Measurements from ENCODE around the gene OTULIN. TPM values are rescaled to one million over a fixed set of nuclear protein-coding genes. Genes with fewer than 3 reads are reported as not detected.

The OTULIN gene
- total RNA-seq, 1 donor from 2014 or later, result 28.1 TPM

DNA sequence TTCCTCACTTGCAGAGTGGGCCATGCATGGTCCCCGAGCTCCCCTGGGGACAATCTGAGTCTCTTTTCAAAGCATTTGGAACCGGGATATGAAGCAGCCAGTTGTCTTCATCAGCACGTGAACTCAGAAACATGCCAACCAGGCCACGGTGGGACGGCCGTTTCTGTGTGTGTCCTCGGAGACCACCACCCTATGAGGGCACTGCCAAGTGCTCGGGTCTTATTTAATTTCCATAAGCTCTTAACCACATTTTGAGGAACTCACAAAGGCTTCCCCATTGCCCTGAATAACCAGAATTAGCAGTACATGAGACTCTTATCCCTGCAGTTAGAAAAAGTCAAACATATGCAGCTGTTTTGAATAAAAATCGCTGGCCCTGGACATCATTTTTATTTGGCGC, 60.1 kb downstream of the OTULIN start:
- H3K36me3 Mint-ChIP-seq (ENCODE audit: low read depth, unreplicated experiment), result peaks cover 4% of the 10 kb centered on the region
- Histone ChIP-seq H3K36me3 (ENCODE audit: insufficient read depth, low read length) (no peaks in the 10 kb centered on the region), H3K27ac (ENCODE audit: low read depth, low read length) (no peak overlapping the region), H3K27me3 (ENCODE audit: insufficient read depth, low read length) (no peaks in the 10 kb centered on the region), H3K4me2 (ENCODE audit: low read length) (no peak overlapping the region), H3K79me2 (ENCODE audit: insufficient read depth, low read length) (no peaks in the 10 kb centered on the region), H3K9me3 (ENCODE audit: insufficient read depth, low read depth, low read length) (no peaks in the 10 kb centered on the region), H3K4me3 (ENCODE audit: insufficient read depth, low read depth, low read length) (no peak overlapping the region), H2AFZ (ENCODE audit: low read depth, low read length) (no peak overlapping the region), H3K4me1 (ENCODE audit: insufficient read depth, low read length) (peaks cover 18% of the 10 kb centered on the region), H3K9ac (ENCODE audit: low read length) (no peak overlapping the region), H4K20me1 (ENCODE audit: insufficient read depth, low read length) (no peaks in the 10 kb centered on the region)
- H3K4me3 Mint-ChIP-seq (ENCODE audit: unreplicated experiment), result no peak overlapping the region
- H3K27me3 Mint-ChIP-seq (ENCODE audit: low read depth, unreplicated experiment), result no peaks in the 10 kb centered on the region
- H3K27ac Mint-ChIP-seq (ENCODE audit: unreplicated experiment), result no peak overlapping the region
- no peak for DNase-seq (ENCODE audit: low read depth)
- FAIRE-seq, result no peak
- H3K9me3 Mint-ChIP-seq (ENCODE audit: unreplicated experiment), result no peaks in the 10 kb centered on the region
- TF ChIP-seq, protein P1, sequence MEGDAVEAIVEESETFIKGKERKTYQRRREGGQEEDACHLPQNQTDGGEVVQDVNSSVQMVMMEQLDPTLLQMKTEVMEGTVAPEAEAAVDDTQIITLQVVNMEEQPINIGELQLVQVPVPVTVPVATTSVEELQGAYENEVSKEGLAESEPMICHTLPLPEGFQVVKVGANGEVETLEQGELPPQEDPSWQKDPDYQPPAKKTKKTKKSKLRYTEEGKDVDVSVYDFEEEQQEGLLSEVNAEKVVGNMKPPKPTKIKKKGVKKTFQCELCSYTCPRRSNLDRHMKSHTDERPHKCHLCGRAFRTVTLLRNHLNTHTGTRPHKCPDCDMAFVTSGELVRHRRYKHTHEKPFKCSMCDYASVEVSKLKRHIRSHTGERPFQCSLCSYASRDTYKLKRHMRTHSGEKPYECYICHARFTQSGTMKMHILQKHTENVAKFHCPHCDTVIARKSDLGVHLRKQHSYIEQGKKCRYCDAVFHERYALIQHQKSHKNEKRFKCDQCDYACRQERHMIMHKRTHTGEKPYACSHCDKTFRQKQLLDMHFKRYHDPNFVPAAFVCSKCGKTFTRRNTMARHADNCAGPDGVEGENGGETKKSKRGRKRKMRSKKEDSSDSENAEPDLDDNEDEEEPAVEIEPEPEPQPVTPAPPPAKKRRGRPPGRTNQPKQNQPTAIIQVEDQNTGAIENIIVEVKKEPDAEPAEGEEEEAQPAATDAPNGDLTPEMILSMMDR (IDR thresholded peaks at IDR 0.05; ENCODE audit: insufficient read depth, low read depth, low read length), result no peak
- TF ChIP-seq EZH2 (IDR thresholded peaks at IDR 0.05; ENCODE audit: insufficient read depth, low read length), result no peak
- peaks cover 39% of the 10 kb centered on the region for H3K4me1 Mint-ChIP-seq (ENCODE audit: low read depth, unreplicated experiment)

DNA sequence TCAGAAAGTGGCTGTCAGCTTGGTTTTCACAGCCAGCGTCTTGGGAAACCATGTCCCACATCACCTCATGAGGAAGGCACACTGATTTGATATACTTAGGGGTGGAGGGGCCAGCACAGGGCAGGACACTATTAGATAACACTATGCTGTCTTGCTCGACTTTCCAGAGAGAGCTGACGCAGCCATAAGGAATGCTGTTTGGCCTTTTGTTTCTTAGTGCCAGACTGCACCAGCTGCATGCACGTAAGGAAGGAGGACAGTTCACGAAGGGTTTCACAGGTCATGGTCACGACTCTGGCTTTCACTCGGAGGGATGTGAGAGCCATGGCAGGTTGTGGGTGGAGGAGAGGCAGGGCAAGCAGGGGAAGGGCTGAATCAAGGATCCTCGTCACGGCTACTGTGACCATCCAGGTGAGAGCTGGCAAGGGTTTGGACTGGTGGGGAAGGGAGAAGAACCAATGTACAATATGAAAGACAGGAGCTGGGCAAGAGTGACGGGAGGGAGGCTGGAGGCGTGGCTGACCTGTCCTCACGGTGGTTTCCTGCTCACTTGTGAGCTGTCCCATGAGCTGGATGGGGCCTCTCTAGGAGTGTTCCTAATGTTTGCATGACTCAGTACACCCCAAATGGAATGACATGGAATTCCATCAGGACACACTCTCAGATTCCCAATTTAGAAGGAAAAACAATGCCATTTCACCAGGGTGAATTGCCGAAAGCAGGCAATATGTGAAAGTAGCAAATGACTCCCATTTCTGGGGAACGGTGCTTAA, 61.7 kb downstream of the OTULIN start:
- Mint-ChIP-seq H3K36me3 (ENCODE audit: low read depth, unreplicated experiment) (peaks cover 6% of the 10 kb centered on the region), H3K4me1 (ENCODE audit: low read depth, unreplicated experiment) (peaks cover 28% of the 10 kb centered on the region), H3K9me3 (ENCODE audit: unreplicated experiment) (no peaks in the 10 kb centered on the region), H3K27me3 (ENCODE audit: low read depth, unreplicated experiment) (peaks cover 3% of the 10 kb centered on the region), H3K27ac (ENCODE audit: unreplicated experiment) (peak overlapping the region; percentile 41), H3K4me3 (ENCODE audit: unreplicated experiment) (peak overlapping the region; percentile 37)
- no peak overlapping the region for H3K4me3 ChIP-seq (ENCODE audit: insufficient read depth, low read depth, low read length)
- peak overlapping the region; percentile 47 for H3K9ac ChIP-seq (ENCODE audit: low read length)
- peak; percentile 32 for FAIRE-seq
- no peaks in the 10 kb centered on the region for H4K20me1 ChIP-seq (ENCODE audit: insufficient read depth, low read length)
- peak overlapping the region; percentile 49 for H3K27ac ChIP-seq (ENCODE audit: low read depth, low read length)
- TF ChIP-seq, protein P1 (IDR thresholded peaks at IDR 0.05; ENCODE audit: insufficient read depth, low read depth, low read length), result no peak
- H3K9me3 ChIP-seq (ENCODE audit: insufficient read depth, low read depth, low read length), result no peaks in the 10 kb centered on the region
- peak overlapping the region; percentile 71 for H3K4me2 ChIP-seq (ENCODE audit: low read length)
- DNase-seq (ENCODE audit: low read depth), result peak; percentile 72
- H3K36me3 ChIP-seq (ENCODE audit: insufficient read depth, low read length), result no peaks in the 10 kb centered on the region
- H3K4me1 ChIP-seq (ENCODE audit: insufficient read depth, low read length), result peaks cover 9% of the 10 kb centered on the region
- no peaks in the 10 kb centered on the region for H3K27me3 ChIP-seq (ENCODE audit: insufficient read depth, low read length)
- H2AFZ ChIP-seq (ENCODE audit: low read depth, low read length), result peak overlapping the region; percentile 21
- no peaks in the 10 kb centered on the region for H3K79me2 ChIP-seq (ENCODE audit: insufficient read depth, low read length)

DNA sequence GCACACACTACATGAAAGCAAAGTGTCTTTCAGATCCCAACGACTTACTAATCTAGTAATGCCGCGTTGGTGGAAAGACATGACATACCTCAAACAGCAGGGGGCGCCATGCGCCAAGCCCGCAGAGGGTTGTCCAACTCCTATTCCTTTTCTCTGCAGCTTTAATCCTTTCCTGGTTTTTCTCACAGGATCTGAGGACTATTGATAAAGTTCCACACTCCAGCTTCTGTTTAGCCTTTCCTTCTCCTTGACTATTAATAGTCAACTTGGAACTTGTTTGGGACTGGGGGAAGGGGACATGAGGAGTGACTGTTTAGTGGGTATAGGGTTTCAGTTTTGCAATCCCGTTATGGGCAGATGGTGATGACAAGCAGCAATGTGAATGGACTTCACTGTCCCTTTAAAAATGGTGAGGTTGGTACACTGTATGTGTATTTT, 62.9 kb downstream of the OTULIN start:
- no peak overlapping the region for H2AFZ ChIP-seq (ENCODE audit: low read depth, low read length)
- no peak overlapping the region for H3K4me3 ChIP-seq (ENCODE audit: insufficient read depth, low read depth, low read length)
- no peaks in the 10 kb centered on the region for H3K36me3 ChIP-seq (ENCODE audit: insufficient read depth, low read length)
- H3K9me3 Mint-ChIP-seq (ENCODE audit: unreplicated experiment), result no peaks in the 10 kb centered on the region
- H3K27me3 Mint-ChIP-seq (ENCODE audit: low read depth, unreplicated experiment), result peaks cover 4% of the 10 kb centered on the region
- H3K4me1 Mint-ChIP-seq (ENCODE audit: low read depth, unreplicated experiment), result peaks cover 23% of the 10 kb centered on the region
- no peak overlapping the region for H3K4me2 ChIP-seq (ENCODE audit: low read length)
- no peak overlapping the region for H3K27ac ChIP-seq (ENCODE audit: low read depth, low read length)
- H3K36me3 Mint-ChIP-seq (ENCODE audit: low read depth, unreplicated experiment), result peaks cover 6% of the 10 kb centered on the region
- DNase-seq (ENCODE audit: low read depth), result peak; percentile 49
- no peak overlapping the region for H3K9ac ChIP-seq (ENCODE audit: low read length)
- no peak overlapping the region for H3K27ac Mint-ChIP-seq (ENCODE audit: unreplicated experiment)
- no peaks in the 10 kb centered on the region for H3K79me2 ChIP-seq (ENCODE audit: insufficient read depth, low read length)
- no peaks in the 10 kb centered on the region for H3K9me3 ChIP-seq (ENCODE audit: insufficient read depth, low read depth, low read length)
- peaks cover 9% of the 10 kb centered on the region for H3K4me1 ChIP-seq (ENCODE audit: insufficient read depth, low read length)
- peak; percentile 81 for FAIRE-seq
- H3K4me3 Mint-ChIP-seq (ENCODE audit: unreplicated experiment), result no peak overlapping the region
- TF ChIP-seq, protein P1 (IDR thresholded peaks at IDR 0.05; ENCODE audit: insufficient read depth, low read depth, low read length), result peak; percentile 99
- TF ChIP-seq EZH2 (IDR thresholded peaks at IDR 0.05; ENCODE audit: insufficient read depth, low read length), result no peak
- no peaks in the 10 kb centered on the region for H3K27me3 ChIP-seq (ENCODE audit: insufficient read depth, low read length)
- H4K20me1 ChIP-seq (ENCODE audit: insufficient read depth, low read length), result no peaks in the 10 kb centered on the region

Data from astrocyte (in vitro differentiated cells and primary cell).